ENCODE measurements around the gene RHBDL1.

- TF ChIP-seq CTCF (tag by site-specific recombination; IDR thresholded peaks at IDR 0.05), result no peak
- no peak for TF ChIP-seq ZNF623 (tag by site-specific recombination; IDR thresholded peaks at IDR 0.05)
- TF ChIP-seq GLIS2 (tag by site-specific recombination; IDR thresholded peaks at IDR 0.05), result no peak
- no peak for TF ChIP-seq ZNF274 (IDR thresholded peaks at IDR 0.05; ENCODE audit: low read length)
- no peak for TF ChIP-seq ZNF274 (tag by site-specific recombination; IDR thresholded peaks at IDR 0.05; ENCODE audit: borderline replicate concordance)
- TF ChIP-seq ZNF660 (tag by site-specific recombination; IDR thresholded peaks at IDR 0.05), result no peak
- no peak for TF ChIP-seq ZNF513 (tag by site-specific recombination; IDR thresholded peaks at IDR 0.05)
- no peak for TF ChIP-seq ELK4 (IDR thresholded peaks at IDR 0.05; ENCODE audit: borderline replicate concordance, low read depth, low read length)
- TF ChIP-seq ZNF324 (tag by site-specific recombination; IDR thresholded peaks at IDR 0.05), result no peak
These were observed 33.5 kb downstream of the RHBDL1 start for GRCh38 chr16:708959-709358.
